ENCODE measurements around the gene RBM42.

Gene RBM42

GRCh38 chr19:35661995-35662340 lies 33.1 kb downstream of the RBM42 start:
- no peak overlapping the region for H3K9ac ChIP-seq (ENCODE audit: low read length)
- H2AFZ ChIP-seq (ENCODE audit: low read length): no peak overlapping the region
- H3K27me3 ChIP-seq (ENCODE audit: insufficient read depth, low read length): peaks cover 3% of the 10 kb centered on the region; the same call in 1 of the 2 replicates
- TF ChIP-seq CTCF (IDR thresholded peaks at IDR 0.05; ENCODE audit: low read length): no peak
- no peaks in the 10 kb centered on the region for H3K9me3 ChIP-seq (ENCODE audit: low read length)
- peaks cover 38% of the 10 kb centered on the region for H3K36me3 ChIP-seq (ENCODE audit: insufficient read depth, low read length)
- H3K4me3 ChIP-seq (ENCODE audit: low read depth, low read length, poor library complexity, severe bottlenecking): no peak overlapping the region
- H4K20me1 ChIP-seq (ENCODE audit: insufficient read depth, low read length): no peaks in the 10 kb centered on the region
- H3K79me2 ChIP-seq (ENCODE audit: insufficient read depth, low read length): no peaks in the 10 kb centered on the region
- no peak overlapping the region for H3K27ac ChIP-seq (ENCODE audit: low read depth, low read length, poor library complexity, severe bottlenecking)
- H3K4me1 ChIP-seq (ENCODE audit: insufficient read depth, low read length, severe bottlenecking): no peaks in the 10 kb centered on the region
- no peaks in the 10 kb centered on the region for H3K9me2 ChIP-seq (ENCODE audit: low read depth, low read length)
- no peak overlapping the region for H3K4me2 ChIP-seq (ENCODE audit: low read length)
- H3F3A ChIP-seq (ENCODE audit: insufficient read depth, low read length): no peaks in the 10 kb centered on the region

GRCh38 chr19:35663981-35664380 lies 35.1 kb downstream of the RBM42 start:
- Histone ChIP-seq H3K27me3 (ENCODE audit: insufficient read depth, low read length) (peaks cover 3% of the 10 kb centered on the region; the same call in 1 of the 2 replicates), H3K4me1 (ENCODE audit: insufficient read depth, low read length, severe bottlenecking) (no peaks in the 10 kb centered on the region), H3K9me3 (ENCODE audit: low read length) (no peaks in the 10 kb centered on the region), H3K4me2 (ENCODE audit: low read length) (no peak overlapping the region), H3F3A (ENCODE audit: insufficient read depth, low read length) (no peaks in the 10 kb centered on the region), H3K9ac (ENCODE audit: low read length) (no peak overlapping the region), H3K36me3 (ENCODE audit: insufficient read depth, low read length) (peaks cover 21% of the 10 kb centered on the region), H2AFZ (ENCODE audit: low read length) (no peak overlapping the region), H3K27ac (ENCODE audit: low read depth, low read length, poor library complexity, severe bottlenecking) (no peak overlapping the region), H3K79me2 (ENCODE audit: insufficient read depth, low read length) (no peaks in the 10 kb centered on the region), H3K4me3 (ENCODE audit: low read depth, low read length, poor library complexity, severe bottlenecking) (no peak overlapping the region), H4K20me1 (ENCODE audit: insufficient read depth, low read length) (no peaks in the 10 kb centered on the region), H3K9me2 (ENCODE audit: low read depth, low read length) (no peaks in the 10 kb centered on the region)
- TF ChIP-seq EZH2 (IDR thresholded peaks at IDR 0.05; ENCODE audit: borderline replicate concordance, low read length) (no peak), CTCF (IDR thresholded peaks at IDR 0.05; ENCODE audit: low read length) (no peak)

GRCh38 chr19:35665157-35665556 lies 36.3 kb downstream of the RBM42 start:
- Histone ChIP-seq H3K9me3 (ENCODE audit: low read length) (no peaks in the 10 kb centered on the region), H3F3A (ENCODE audit: insufficient read depth, low read length) (no peaks in the 10 kb centered on the region), H3K4me1 (ENCODE audit: insufficient read depth, low read length, severe bottlenecking) (no peaks in the 10 kb centered on the region), H3K4me2 (ENCODE audit: low read length) (no peak overlapping the region), H3K36me3 (ENCODE audit: insufficient read depth, low read length) (peaks cover 14% of the 10 kb centered on the region), H2AFZ (ENCODE audit: low read length) (no peak overlapping the region), H3K79me2 (ENCODE audit: insufficient read depth, low read length) (no peaks in the 10 kb centered on the region), H3K9ac (ENCODE audit: low read length) (no peak overlapping the region), H3K9me2 (ENCODE audit: low read depth, low read length) (no peaks in the 10 kb centered on the region), H3K4me3 (ENCODE audit: low read depth, low read length, poor library complexity, severe bottlenecking) (no peak overlapping the region), H3K27ac (ENCODE audit: low read depth, low read length, poor library complexity, severe bottlenecking) (no peak overlapping the region), H3K27me3 (ENCODE audit: insufficient read depth, low read length) (peaks cover 3% of the 10 kb centered on the region; the same call in 1 of the 2 replicates), H4K20me1 (ENCODE audit: insufficient read depth, low read length) (no peaks in the 10 kb centered on the region)
- TF ChIP-seq CTCF (IDR thresholded peaks at IDR 0.05; ENCODE audit: low read length): no peak
- no peak for TF ChIP-seq EZH2 (IDR thresholded peaks at IDR 0.05; ENCODE audit: borderline replicate concordance, low read length)

Measured in OCI-LY1 (cell line).